Subcutaneous adipose tissue (tissue), 4 donors: ENCODE measurements around the gene SHROOM3. TPM values are rescaled to one million over a fixed set of nuclear protein-coding genes. Genes with fewer than 3 reads are reported as not detected.

Experiments
- CTCF ChIP-seq: fragments of 450-650 bp; IDR thresholded peaks from one replicate; pipeline ENCODE4 v1.5.1; 2016; ENCODE audit warnings: low read depth, mild to moderate bottlenecking, control low read depth, antibody characterized with exemption, moderate library complexity
- total RNA-seq, 4 donors: library from RNA; depleted of rRNA; stranded (reverse); fragments of >200 nt; gene quantifications; one replicate each; pipeline ENCODE4 v1.1.0, GENCODE V29; 2016

SHROOM3 gene
- total RNA-seq, 4 donors from 2014 or later = 0.22 to 0.38 (median 0.33) TPM; not detected in 1

GRCh38 chr4:76752861-76753501 lies 318.0 kb downstream of the SHROOM3 start:
- TF ChIP-seq CTCF = no peak

- TF ChIP-seq CTCF = no peak
These were observed 318.8 kb downstream of the SHROOM3 start for GRCh38 chr4:76753814-76754213.

- no peak for TF ChIP-seq CTCF
These were observed 319.4 kb downstream of the SHROOM3 start for GRCh38 chr4:76754439-76754838.

GRCh38 chr4:76755756-76756155 lies 320.7 kb downstream of the SHROOM3 start:
- no peak for TF ChIP-seq CTCF

GRCh38 chr4:76756416-76756815 lies 321.4 kb downstream of the SHROOM3 start:
- no peak for TF ChIP-seq CTCF

- TF ChIP-seq CTCF = no peak
These were observed 322.4 kb downstream of the SHROOM3 start for GRCh38 chr4:76757418-76757939.

GRCh38 chr4:76758290-76758882 lies 323.4 kb downstream of the SHROOM3 start:
- no peak for TF ChIP-seq CTCF
